ENCODE results near the gene KIF20B.
A peak's percentile ranks its signal among the peaks of the same experiment; 100 is the strongest.
"Not testable (repeated sequence)": the region's sequence is repeated elsewhere in the genome, so short reads cannot be mapped to it uniquely, and the experiment has no call there.

Gene KIF20B

GRCh38 chr10:89785095-89785494 lies 83.7 kb downstream of the KIF20B start:
- no peak for DNase-seq (ENCODE audit: low spot score)

- DNase-seq (ENCODE audit: low spot score): no peak
These were observed 87.9 kb downstream of the KIF20B start for GRCh38 chr10:89789188-89789877.

GRCh38 chr10:89792187-89792586 lies 90.8 kb downstream of the KIF20B start:
- no peak for DNase-seq (ENCODE audit: low spot score)

GRCh38 chr10:89793649-89794254 lies 92.4 kb downstream of the KIF20B start:
- peak; percentile 50 for DNase-seq (ENCODE audit: low spot score)

- no peak for DNase-seq (ENCODE audit: low spot score)
These were observed 94.5 kb downstream of the KIF20B start for GRCh38 chr10:89795840-89796239.

- no peak for DNase-seq (ENCODE audit: low spot score)
These were observed 96.7 kb downstream of the KIF20B start for GRCh38 chr10:89798092-89798491.

GRCh38 chr10:89799573-89799972 lies 98.2 kb downstream of the KIF20B start:
- DNase-seq (ENCODE audit: low spot score): no peak

GRCh38 chr10:89805599-89806013 lies 104.2 kb downstream of the KIF20B start:
- no peak for DNase-seq (ENCODE audit: low spot score)

- no peak for DNase-seq (ENCODE audit: low spot score)
These were observed 107.5 kb downstream of the KIF20B start for GRCh38 chr10:89808842-89809241.

GRCh38 chr10:89809766-89810165 lies 108.4 kb downstream of the KIF20B start:
- no peak for DNase-seq (ENCODE audit: low spot score)

- no peak for DNase-seq (ENCODE audit: low spot score)
These were observed 109.6 kb downstream of the KIF20B start for GRCh38 chr10:89810908-89811525.

GRCh38 chr10:89813546-89813945 lies 112.2 kb downstream of the KIF20B start:
- DNase-seq (ENCODE audit: low spot score): no peak

GRCh38 chr10:89814278-89814677 lies 112.9 kb downstream of the KIF20B start:
- no peak for DNase-seq (ENCODE audit: low spot score)

- no peak for DNase-seq (ENCODE audit: low spot score)
These were observed 113.9 kb downstream of the KIF20B start for GRCh38 chr10:89815049-89815853.

- not testable (repeated sequence) for DNase-seq (ENCODE audit: low spot score)
These were observed 117.6 kb downstream of the KIF20B start for GRCh38 chr10:89819008-89819407.

Measured in CD4-positive, alpha-beta T cell treated with Interleukin-6 at 100 ng/mL for 8 hours (primary cell).